ENCODE data around the gene URB1. TPM values are rescaled to one million over a fixed set of nuclear protein-coding genes. Genes with fewer than 3 reads are reported as not detected.
A peak's percentile ranks its signal among the peaks of the same experiment; 100 is the strongest.

Gene URB1
- total RNA-seq, 1 donor from 2014 or later = 15.5 TPM

- Mint-ChIP-seq H3K27me3 (ENCODE audit: unreplicated experiment) (no peaks in the 10 kb centered on the region), H3K4me1 (ENCODE audit: low read depth, unreplicated experiment) (peaks cover 20% of the 10 kb centered on the region), H3K27ac (ENCODE audit: unreplicated experiment) (no peak overlapping the region), H3K4me3 (ENCODE audit: unreplicated experiment) (no peak overlapping the region), H3K9me3 (ENCODE audit: unreplicated experiment) (peaks cover 4% of the 10 kb centered on the region), H3K36me3 (ENCODE audit: unreplicated experiment) (no peaks in the 10 kb centered on the region)
- DNase-seq = no peak
- TF ChIP-seq CTCF (IDR thresholded peaks at IDR 0.05; ENCODE audit: partially characterized antibody, unreplicated experiment) = no peak
Measured at GRCh38 chr21:32309906-32310460, 82.8 kb downstream of the URB1 start.

GRCh38 chr21:32308696-32309095 lies 84.1 kb downstream of the URB1 start:
- no peak for TF ChIP-seq CTCF (IDR thresholded peaks at IDR 0.05; ENCODE audit: partially characterized antibody, unreplicated experiment)
- Mint-ChIP-seq H3K4me1 (ENCODE audit: low read depth, unreplicated experiment) (peaks cover 20% of the 10 kb centered on the region), H3K36me3 (ENCODE audit: unreplicated experiment) (no peaks in the 10 kb centered on the region), H3K9me3 (ENCODE audit: unreplicated experiment) (peaks cover 4% of the 10 kb centered on the region), H3K27me3 (ENCODE audit: unreplicated experiment) (no peaks in the 10 kb centered on the region), H3K4me3 (ENCODE audit: unreplicated experiment) (no peak overlapping the region), H3K27ac (ENCODE audit: unreplicated experiment) (no peak overlapping the region)
- no peak for DNase-seq

GRCh38 chr21:32307706-32308105 lies 85.1 kb downstream of the URB1 start:
- no peak overlapping the region for H3K4me3 Mint-ChIP-seq (ENCODE audit: unreplicated experiment)
- H3K27me3 Mint-ChIP-seq (ENCODE audit: unreplicated experiment) = no peaks in the 10 kb centered on the region
- TF ChIP-seq CTCF (IDR thresholded peaks at IDR 0.05; ENCODE audit: partially characterized antibody, unreplicated experiment) = no peak
- no peaks in the 10 kb centered on the region for H3K36me3 Mint-ChIP-seq (ENCODE audit: unreplicated experiment)
- H3K9me3 Mint-ChIP-seq (ENCODE audit: unreplicated experiment) = peaks cover 4% of the 10 kb centered on the region
- no peak overlapping the region for H3K27ac Mint-ChIP-seq (ENCODE audit: unreplicated experiment)
- peaks cover 13% of the 10 kb centered on the region for H3K4me1 Mint-ChIP-seq (ENCODE audit: low read depth, unreplicated experiment)
- no peak for DNase-seq

- TF ChIP-seq CTCF (IDR thresholded peaks at IDR 0.05; ENCODE audit: partially characterized antibody, unreplicated experiment) = peak; percentile 46
- H3K36me3 Mint-ChIP-seq (ENCODE audit: unreplicated experiment) = no peaks in the 10 kb centered on the region
- H3K9me3 Mint-ChIP-seq (ENCODE audit: unreplicated experiment) = peaks cover 5% of the 10 kb centered on the region
- H3K27ac Mint-ChIP-seq (ENCODE audit: unreplicated experiment) = peak overlapping the region; percentile 66
- no peak overlapping the region for H3K4me3 Mint-ChIP-seq (ENCODE audit: unreplicated experiment)
- DNase-seq = peak; percentile 71
- peaks cover 14% of the 10 kb centered on the region for H3K4me1 Mint-ChIP-seq (ENCODE audit: low read depth, unreplicated experiment)
- no peaks in the 10 kb centered on the region for H3K27me3 Mint-ChIP-seq (ENCODE audit: unreplicated experiment)
Measured at GRCh38 chr21:32306021-32306780, 86.6 kb downstream of the URB1 start.

- Mint-ChIP-seq H3K9me3 (ENCODE audit: unreplicated experiment) (peaks cover 5% of the 10 kb centered on the region), H3K4me3 (ENCODE audit: unreplicated experiment) (no peak overlapping the region), H3K27ac (ENCODE audit: unreplicated experiment) (no peak overlapping the region), H3K4me1 (ENCODE audit: low read depth, unreplicated experiment) (peaks cover 12% of the 10 kb centered on the region), H3K36me3 (ENCODE audit: unreplicated experiment) (no peaks in the 10 kb centered on the region), H3K27me3 (ENCODE audit: unreplicated experiment) (no peaks in the 10 kb centered on the region)
- TF ChIP-seq CTCF (IDR thresholded peaks at IDR 0.05; ENCODE audit: partially characterized antibody, unreplicated experiment) = no peak
- no peak for DNase-seq
Measured at GRCh38 chr21:32304998-32305397, 87.8 kb downstream of the URB1 start.

Measured in glutamatergic neuron (in vitro differentiated cells).